ENCODE measurements around the gene SLC25A15. TPM values are rescaled to one million over a fixed set of nuclear protein-coding genes. Genes with fewer than 3 reads are reported as not detected.
"Not testable (repeated sequence)": the region's sequence is repeated elsewhere in the genome, so short reads cannot be mapped to it uniquely, and the experiment has no call there.

Gene SLC25A15
- total RNA-seq, 1 experiment from 2014 or later: 53.3 TPM

GRCh38 chr13:40780822-40781401, 8.5 kb upstream of the SLC25A15 start:
- no peak for DNase-seq (ENCODE audit: extremely low read depth, low read depth)

GRCh38 chr13:40781717-40782116, 7.7 kb upstream of the SLC25A15 start:
- DNase-seq (ENCODE audit: extremely low read depth, low read depth): no peak

- not testable (repeated sequence) for DNase-seq (ENCODE audit: extremely low read depth, low read depth)
These were observed 6.4 kb upstream of the SLC25A15 start for GRCh38 chr13:40782971-40783370.

- DNase-seq (ENCODE audit: extremely low read depth, low read depth): peak; percentile 78
These were observed 4.9 kb upstream of the SLC25A15 start for GRCh38 chr13:40784540-40784939.

GRCh38 chr13:40786568-40786996, 2.8 kb upstream of the SLC25A15 start:
- peak; percentile 17 for DNase-seq (ENCODE audit: extremely low read depth, low read depth)

- DNase-seq (ENCODE audit: extremely low read depth, low read depth): no peak
These were observed 2.3 kb upstream of the SLC25A15 start for GRCh38 chr13:40787062-40787461.

GRCh38 chr13:40788540-40789274, 704 bp upstream of the SLC25A15 start:
- not testable (repeated sequence) for DNase-seq (ENCODE audit: extremely low read depth, low read depth)

GRCh38 chr13:40790154-40790616, 774 bp downstream of the SLC25A15 start:
- no peak for DNase-seq (ENCODE audit: extremely low read depth, low read depth)

- no peak for DNase-seq (ENCODE audit: extremely low read depth, low read depth)
These were observed 3.1 kb downstream of the SLC25A15 start for GRCh38 chr13:40792284-40793051.

- DNase-seq (ENCODE audit: extremely low read depth, low read depth): no peak
These were observed 3.9 kb downstream of the SLC25A15 start for GRCh38 chr13:40793339-40793738.

- no peak for DNase-seq (ENCODE audit: extremely low read depth, low read depth)
These were observed 5.3 kb downstream of the SLC25A15 start for GRCh38 chr13:40794414-40795368.

GRCh38 chr13:40796649-40797048, 7.2 kb downstream of the SLC25A15 start:
- no peak for DNase-seq (ENCODE audit: extremely low read depth, low read depth)

GRCh38 chr13:40798380-40798779, 9.0 kb downstream of the SLC25A15 start:
- DNase-seq (ENCODE audit: extremely low read depth, low read depth): no peak

- DNase-seq (ENCODE audit: extremely low read depth, low read depth): no peak
These were observed 10.1 kb downstream of the SLC25A15 start for GRCh38 chr13:40799508-40799907.

- DNase-seq (ENCODE audit: extremely low read depth, low read depth): no peak
These were observed 11.1 kb downstream of the SLC25A15 start for GRCh38 chr13:40800559-40800958.

- no peak for DNase-seq (ENCODE audit: extremely low read depth, low read depth)
These were observed 12.1 kb downstream of the SLC25A15 start for GRCh38 chr13:40801255-40802217.

GRCh38 chr13:40803316-40803715, 13.9 kb downstream of the SLC25A15 start:
- no peak for DNase-seq (ENCODE audit: extremely low read depth, low read depth)

- no peak for DNase-seq (ENCODE audit: extremely low read depth, low read depth)
These were observed 16.8 kb downstream of the SLC25A15 start for GRCh38 chr13:40806241-40806640.

- no peak for DNase-seq (ENCODE audit: extremely low read depth, low read depth)
These were observed 20.1 kb downstream of the SLC25A15 start for GRCh38 chr13:40809471-40809870.

Data from NCI-H460 (cell line).